SK-N-SH (cell line): ENCODE data around the gene TMEM212. TPM values are rescaled to one million over a fixed set of nuclear protein-coding genes. Genes with fewer than 3 reads are reported as not detected.

Experiments used
- CTCF ChIA-PET: fragments of 300-600, 350-600 bp; formaldehyde crosslinking; extraction: SDS; loops from one replicate; lab custom pipeline; 2021; lab: Yijun Ruan, JAX
- POLR2A ChIA-PET: fragments of 350-600 bp; sonication (Branson Sonifier 250); formaldehyde crosslinking; extraction: SDS; loops from one replicate; lab custom pipeline; 2020; ENCODE audit warnings: antibody characterized with exemption, inconsistent platforms; lab: Yijun Ruan, JAX
- DNase-seq: peaks from one replicate; pipeline ENCODE4 v3.0.0; 2012
- H2AFZ ChIP-seq: fragments of 200-600 bp; sonication (generic); 2 replicates; pipeline ENCODE4 v1.8.1; 2016; ENCODE audit warnings: antibody characterized with exemption, mild to moderate bottlenecking, low read depth
- H3F3A ChIP-seq: fragments of 200-600 bp; sonication (generic); replicated peaks from 2 replicates; pipeline ENCODE3; 2016; ENCODE audit warnings: antibody characterized with exemption, mild to moderate bottlenecking; ENCODE audit not compliant: insufficient read depth
- H3K27ac ChIP-seq, 2 experiments: fragments of 200-500 bp in 1 of 2; fragments of 200-600 bp in 1 of 2; sonication (Bioruptor generic) in 1 of 2; sonication (generic), shearing (Covaris generic) in 1 of 2; 2 replicates each; pipeline versions ENCODE4 v1.5.1 to v1.6.1; 2014 to 2016; ENCODE audit warnings: low read depth in 2 of 2, inconsistent platforms in 1 of 2, low read length in 1 of 2, mild to moderate bottlenecking in 1 of 2, mixed read lengths in 1 of 2
- H3K27me3 ChIP-seq: fragments of 200-600 bp; sonication (generic), shearing (Covaris generic); 2 replicates; pipeline ENCODE4 v1.6.1; 2016; ENCODE audit warnings: mixed run types; ENCODE audit not compliant: insufficient read depth
- H3K36me3 ChIP-seq, 2 experiments: fragments of 200-500 bp in 1 of 2; fragments of 200-600 bp in 1 of 2; sonication (Bioruptor generic) in 1 of 2; sonication (generic) in 1 of 2; replicated peaks in 1 of 2; 2 replicates each; pipeline versions ENCODE3 to v1.5.1; 2014 to 2016; ENCODE audit warnings: low read length in 1 of 2, mild to moderate bottlenecking in 1 of 2; ENCODE audit not compliant: insufficient read depth in 2 of 2, control insufficient read depth in 1 of 2
- H3K4me1 ChIP-seq, 2 experiments: fragments of 200-500 bp in 1 of 2; fragments of 200-600 bp in 1 of 2; sonication (Bioruptor generic) in 1 of 2; sonication (generic), shearing (Covaris generic) in 1 of 2; 2 replicates each; pipeline versions ENCODE4 v1.5.1 to v1.6.1; 2014 to 2016; ENCODE audit warnings: low read depth in 1 of 2, low read length in 1 of 2, mixed run types in 1 of 2; ENCODE audit not compliant: insufficient read depth in 2 of 2, control insufficient read depth in 1 of 2
- H3K4me2 ChIP-seq: fragments of 200-600 bp; sonication (generic), shearing (Covaris generic); 2 replicates; pipeline ENCODE4 v1.6.1; 2017; ENCODE audit warnings: mixed run types
- H3K4me3 ChIP-seq, 2 experiments: fragments of 200-500 bp in 1 of 2; fragments of 200-600 bp in 1 of 2; sonication (Bioruptor generic) in 1 of 2; sonication (generic), shearing (Covaris generic) in 1 of 2; 2 replicates each; pipeline versions ENCODE4 v1.5.1 to v1.8.1; 2014 to 2016; ENCODE audit warnings: low read depth in 2 of 2, inconsistent platforms in 1 of 2, low read length in 1 of 2, mild to moderate bottlenecking in 1 of 2, mixed read lengths in 1 of 2, moderate library complexity in 1 of 2
- H3K79me2 ChIP-seq: fragments of 200-600 bp; sonication (generic); 2 replicates; pipeline ENCODE4 v1.8.1; 2017; ENCODE audit warnings: mild to moderate bottlenecking; ENCODE audit not compliant: insufficient read depth
- H3K9ac ChIP-seq: fragments of 200-600 bp; sonication (generic); 2 replicates; pipeline ENCODE4 v1.6.1; 2017; ENCODE audit warnings: mixed run types
- H3K9me2 ChIP-seq: fragments of 200-600 bp; sonication (generic); 2 replicates; pipeline ENCODE4 v1.6.1; 2017; ENCODE audit warnings: mixed run types
- H3K9me3 ChIP-seq: fragments of 200-600 bp; sonication (generic); 2 replicates; pipeline ENCODE4 v1.6.1; 2017; ENCODE audit warnings: mixed run types, mild to moderate bottlenecking, moderate library complexity
- H4K20me1 ChIP-seq: fragments of 200-600 bp; sonication (generic); 2 replicates; pipeline ENCODE4 v1.6.1; 2017; ENCODE audit warnings: mild to moderate bottlenecking, mixed run types; ENCODE audit not compliant: insufficient read depth
- CHD2 ChIP-seq: fragments of 150-350 bp; IDR thresholded peaks from 2 replicates; pipeline ENCODE4 v1.6.1; 2018; ENCODE audit warnings: low read length; ENCODE audit not compliant: partially characterized antibody
- ELF1 ChIP-seq: IDR thresholded peaks from 2 replicates; pipeline ENCODE4 v1.4.0; 2012
- EZH2phosphoT487 ChIP-seq: fragments of 200-600 bp; sonication (generic); IDR thresholded peaks from 2 replicates; pipeline ENCODE4 v1.6.1; 2017; ENCODE audit warnings: low read depth, mixed run types, mild to moderate bottlenecking, antibody characterized with exemption, moderate library complexity, borderline replicate concordance
- FOSL2 ChIP-seq: IDR thresholded peaks from 2 replicates; pipeline ENCODE4 v1.4.0; 2012; ENCODE audit warnings: low read depth, mild to moderate bottlenecking, moderate library complexity, borderline replicate concordance
- FOXJ3 ChIP-seq: sonication (generic); formaldehyde crosslinking; IDR thresholded peaks from 2 replicates; pipeline ENCODE4 v1.5.1; 2020; ENCODE audit warnings: mild to moderate bottlenecking, missing genetic modification reagents
- GABPA ChIP-seq: IDR thresholded peaks from 2 replicates; pipeline ENCODE4 v1.4.0; 2012; ENCODE audit warnings: low read depth, mild to moderate bottlenecking
- GATA2 ChIP-seq: sonication (generic); formaldehyde crosslinking; IDR thresholded peaks from 2 replicates; pipeline ENCODE4 v1.5.0; 2020; ENCODE audit warnings: mild to moderate bottlenecking, missing genetic modification reagents
- IRF3 ChIP-seq: fragments of 150-350 bp; IDR thresholded peaks from 2 replicates; pipeline ENCODE4 v1.6.1; 2016; ENCODE audit warnings: mild to moderate bottlenecking, low read depth, low read length
- JUND ChIP-seq: IDR thresholded peaks from 2 replicates; pipeline ENCODE4 v1.4.0; 2012
- NRF1 ChIP-seq: IDR thresholded peaks from 2 replicates; pipeline ENCODE4 v1.6.1; 2012; ENCODE audit warnings: low read depth, mild to moderate bottlenecking, low read length
- POLR2AphosphoS5 ChIP-seq: IDR thresholded peaks from 2 replicates; pipeline ENCODE4 v1.6.1; 2012; ENCODE audit warnings: low read depth, low read length
- RAD21 ChIP-seq: IDR thresholded peaks from 2 replicates; pipeline ENCODE4 v1.6.1; 2012; ENCODE audit warnings: mild to moderate bottlenecking, low read length
- RCOR1 ChIP-seq: fragments of 150-350 bp; IDR thresholded peaks from 2 replicates; pipeline ENCODE4 v1.6.1; 2017; ENCODE audit warnings: antibody characterized with exemption, low read length
- RFX5 ChIP-seq: IDR thresholded peaks from 2 replicates; pipeline ENCODE4 v1.6.1; 2012; ENCODE audit warnings: mild to moderate bottlenecking, improper control_type of control experiment, low read length
- SIN3A ChIP-seq: IDR thresholded peaks from 2 replicates; pipeline ENCODE4 v1.6.1; 2012; ENCODE audit warnings: low read depth, mild to moderate bottlenecking, low read length, moderate library complexity, borderline replicate concordance
- SMC3 ChIP-seq: IDR thresholded peaks from 2 replicates; pipeline ENCODE4 v1.6.1; 2012; ENCODE audit warnings: low read depth, low read length, improper control_type of control experiment
- TAF1 ChIP-seq: IDR thresholded peaks from 2 replicates; pipeline ENCODE4 v1.6.1; 2012; ENCODE audit warnings: low read depth, mild to moderate bottlenecking, low read length, moderate library complexity, borderline replicate concordance
- TEAD4 ChIP-seq: IDR thresholded peaks from 2 replicates; pipeline ENCODE4 v1.4.0; 2012; ENCODE audit warnings: mild to moderate bottlenecking, borderline replicate concordance; ENCODE audit not compliant: insufficient read depth
- YY1 ChIP-seq: IDR thresholded peaks from 2 replicates; pipeline ENCODE4 v1.4.0; 2012; ENCODE audit warnings: low read depth, mild to moderate bottlenecking
- WGBS: methylation state at CpG from one replicate; pipeline ENCODE4 v1.1.6; 2017; ENCODE audit warnings: low lambda C conversion rate; 5-methylcytosine and 5-hydroxymethylcytosine counted together
- polyA plus RNA-seq, 3 experiments: library from polyadenylated mRNA; depleted of rRNA; stranded (reverse); fragments of >200 nt; gene quantifications; 2 replicates each; pipeline ENCODE4 v1.2.3, GENCODE V29; 2012
- TF ChIP-seq, protein P1 (sequence below): IDR thresholded peaks from 2 replicates; pipeline ENCODE4 v1.4.0; 2012; ENCODE audit warnings: low read depth
- TF ChIP-seq, protein P2 (sequence below): IDR thresholded peaks from 2 replicates; pipeline ENCODE4; 2012
- TF ChIP-seq, protein P3 (sequence below): fragments of 150-350 bp; IDR thresholded peaks from 2 replicates; pipeline ENCODE4 v1.6.1; 2017; ENCODE audit warnings: antibody characterized with exemption, low read length, low read depth, borderline replicate concordance
- TF ChIP-seq, protein P4 (sequence below): IDR thresholded peaks from 2 replicates; pipeline ENCODE4 v1.4.0; 2012; ENCODE audit warnings: low read depth, borderline replicate concordance

Gene TMEM212
- polyA plus RNA-seq, 1 of the 3 experiments (the other 2 are of a cell fraction), result not detected

DNA sequence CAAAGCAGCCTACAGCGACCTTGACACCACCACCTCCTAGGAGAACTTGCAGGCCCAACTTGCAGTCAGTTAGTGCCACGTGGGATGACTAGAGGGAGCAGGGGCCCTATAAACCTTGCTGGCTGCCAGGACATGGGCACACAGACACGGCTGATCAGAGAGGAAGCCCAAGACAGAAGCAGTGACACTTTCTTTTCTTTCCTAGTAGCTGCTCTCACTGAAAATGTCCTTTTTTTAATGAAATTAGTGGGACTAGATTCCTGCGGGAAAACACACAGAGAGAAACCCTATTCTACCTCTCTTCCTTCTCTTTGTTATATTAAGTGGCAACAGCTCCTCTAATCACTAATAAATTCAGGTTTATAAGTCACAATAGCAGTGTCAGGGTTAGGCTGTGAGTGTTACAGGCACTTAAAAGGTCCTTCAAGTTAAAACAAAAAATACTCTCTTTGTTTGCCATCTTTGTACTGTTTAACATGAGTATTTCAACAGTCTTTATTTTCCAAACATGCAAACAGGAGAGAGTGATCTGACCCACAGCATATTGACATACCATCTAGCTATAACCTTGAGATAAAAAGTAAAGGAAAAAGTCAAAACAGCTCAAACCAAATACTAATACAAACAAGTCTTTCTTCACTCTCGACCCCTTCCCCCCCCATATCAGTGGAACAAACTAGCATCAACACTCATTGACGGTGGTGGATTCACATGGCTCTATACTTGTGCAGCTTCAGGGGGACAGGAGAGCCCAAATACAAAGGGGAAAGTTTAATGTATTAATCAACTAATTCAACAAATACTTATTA is 2.1 kb upstream of the TMEM212 start:
- Histone ChIP-seq H3K4me2 (no peak overlapping the region), H4K20me1 (no peaks in the 10 kb centered on the region), H3K27ac (no peak overlapping the region), H3K9ac (no peak overlapping the region), H3K4me1 (no peaks in the 10 kb centered on the region; a peak in 2 of 4 replicates), H3K9me3 (no peaks in the 10 kb centered on the region), H3K9me2 (no peaks in the 10 kb centered on the region), H2AFZ (no peak overlapping the region), H3F3A (no peaks in the 10 kb centered on the region), H3K36me3 (no peaks in the 10 kb centered on the region), H3K79me2 (no peaks in the 10 kb centered on the region), H3K27me3 (no peaks in the 10 kb centered on the region), H3K4me3 (no peak overlapping the region)
- WGBS, result 89% methylated on average over 6 of the region's 6 CpGs
- no peak for DNase-seq
- no peak for TF ChIP-seq EZH2phosphoT487
- no peak for TF ChIP-seq NRF1
- TF ChIP-seq RAD21, result no peak
- no peak for TF ChIP-seq JUND
- TF ChIP-seq FOXJ3 (CRISPR knock-in tag), result no peak
- TF ChIP-seq POLR2AphosphoS5, result no peak
- no peak for TF ChIP-seq GATA2 (CRISPR knock-in tag)
- TF ChIP-seq, protein P1, sequence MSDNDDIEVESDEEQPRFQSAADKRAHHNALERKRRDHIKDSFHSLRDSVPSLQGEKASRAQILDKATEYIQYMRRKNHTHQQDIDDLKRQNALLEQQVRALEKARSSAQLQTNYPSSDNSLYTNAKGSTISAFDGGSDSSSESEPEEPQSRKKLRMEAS, result no peak
- TF ChIP-seq ELF1, result no peak
- TF ChIP-seq RCOR1, result no peak
- TF ChIP-seq RFX5, result no peak
- no peak for TF ChIP-seq TEAD4
- ChIA-PET POLR2A (no interaction called here), CTCF (interaction anchor here (1.1 to 1.4 kb wide), 3 partner anchors 9 to 31 kb away, joined by 3 to 5 read pairs (median 3); partner anchors contain the start of gene PLD1)

DNA sequence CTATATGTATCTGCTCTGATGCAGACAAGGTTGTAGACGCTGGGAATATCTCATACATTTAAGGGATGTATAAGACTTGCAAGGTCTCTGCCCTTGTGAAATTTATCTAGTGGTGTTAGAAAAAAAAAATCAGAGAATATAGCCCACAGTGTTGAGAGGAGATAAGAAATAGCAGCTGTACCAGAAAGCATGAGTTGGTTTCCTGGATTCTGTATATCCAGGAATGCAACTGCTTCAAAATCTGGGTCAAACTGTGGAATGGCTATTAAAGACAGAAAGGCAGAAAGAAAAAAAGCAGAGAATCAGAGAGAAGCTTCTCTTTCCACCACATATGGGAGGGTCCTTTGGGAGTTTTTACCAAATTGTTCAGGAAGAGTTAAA is 1.5 kb upstream of the TMEM212 start:
- Histone ChIP-seq H3F3A (no peaks in the 10 kb centered on the region), H3K27me3 (no peaks in the 10 kb centered on the region), H3K36me3 (no peaks in the 10 kb centered on the region), H3K4me3 (no peak overlapping the region), H3K4me1 (no peaks in the 10 kb centered on the region; a peak in 2 of 4 replicates), H3K4me2 (no peak overlapping the region), H3K9me2 (no peaks in the 10 kb centered on the region), H4K20me1 (no peaks in the 10 kb centered on the region), H3K9ac (no peak overlapping the region), H3K9me3 (no peaks in the 10 kb centered on the region), H3K79me2 (no peaks in the 10 kb centered on the region)
- 97% methylated on average over 1 of the region's 1 CpG for WGBS
- ChIA-PET CTCF (interaction anchor here (1.0 to 1.2 kb wide), 2 partner anchors 31 to 491 kb away, joined by 3 read pairs; partner anchors contain the start of gene PLD1), POLR2A (no interaction called here)
- TF ChIP-seq SIN3A (no peak), GABPA (no peak), TEAD4 (no peak), TAF1 (no peak), SMC3 (no peak), RCOR1 (no peak), IRF3 (no peak), FOSL2 (no peak), FOXJ3 (CRISPR knock-in tag) (no peak), JUND (no peak), YY1 (no peak), CHD2 (no peak)
- TF ChIP-seq, protein P2, sequence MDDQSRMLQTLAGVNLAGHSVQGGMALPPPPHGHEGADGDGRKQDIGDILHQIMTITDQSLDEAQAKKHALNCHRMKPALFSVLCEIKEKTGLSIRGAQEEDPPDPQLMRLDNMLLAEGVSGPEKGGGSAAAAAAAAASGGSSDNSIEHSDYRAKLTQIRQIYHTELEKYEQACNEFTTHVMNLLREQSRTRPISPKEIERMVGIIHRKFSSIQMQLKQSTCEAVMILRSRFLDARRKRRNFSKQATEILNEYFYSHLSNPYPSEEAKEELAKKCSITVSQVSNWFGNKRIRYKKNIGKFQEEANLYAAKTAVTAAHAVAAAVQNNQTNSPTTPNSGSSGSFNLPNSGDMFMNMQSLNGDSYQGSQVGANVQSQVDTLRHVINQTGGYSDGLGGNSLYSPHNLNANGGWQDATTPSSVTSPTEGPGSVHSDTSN, result no peak
- TF ChIP-seq, protein P3, sequence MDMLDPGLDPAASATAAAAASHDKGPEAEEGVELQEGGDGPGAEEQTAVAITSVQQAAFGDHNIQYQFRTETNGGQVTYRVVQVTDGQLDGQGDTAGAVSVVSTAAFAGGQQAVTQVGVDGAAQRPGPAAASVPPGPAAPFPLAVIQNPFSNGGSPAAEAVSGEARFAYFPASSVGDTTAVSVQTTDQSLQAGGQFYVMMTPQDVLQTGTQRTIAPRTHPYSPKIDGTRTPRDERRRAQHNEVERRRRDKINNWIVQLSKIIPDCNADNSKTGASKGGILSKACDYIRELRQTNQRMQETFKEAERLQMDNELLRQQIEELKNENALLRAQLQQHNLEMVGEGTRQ, result no peak
- TF ChIP-seq, protein P4, sequence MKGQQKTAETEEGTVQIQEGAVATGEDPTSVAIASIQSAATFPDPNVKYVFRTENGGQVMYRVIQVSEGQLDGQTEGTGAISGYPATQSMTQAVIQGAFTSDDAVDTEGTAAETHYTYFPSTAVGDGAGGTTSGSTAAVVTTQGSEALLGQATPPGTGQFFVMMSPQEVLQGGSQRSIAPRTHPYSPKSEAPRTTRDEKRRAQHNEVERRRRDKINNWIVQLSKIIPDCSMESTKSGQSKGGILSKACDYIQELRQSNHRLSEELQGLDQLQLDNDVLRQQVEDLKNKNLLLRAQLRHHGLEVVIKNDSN, result no peak
- TF ChIP-seq, all 33 proteins: peak for 0
- DNase-seq, result no peak
- Histone ChIP-seq H3K27ac (no peak overlapping the region), H2AFZ (no peak overlapping the region)
